Ovary (tissue), 9 donors: ENCODE results near the gene SGCE. TPM values are rescaled to one million over a fixed set of nuclear protein-coding genes. Genes with fewer than 3 reads are reported as not detected.

Source experiments
- DNase-seq, 5 donors: peaks; one replicate each; pipeline ENCODE4 v3.0.0-alpha.2; 2019 to 2020
- H3K27ac ChIP-seq, 2 donors: fragments of 200-600 bp; one replicate each; pipeline versions ENCODE4 v1.5.1 to v1.8.0; 2019 to 2022
- H3K27me3 ChIP-seq: fragments of 200-600 bp; one replicate; pipeline ENCODE4 v1.8.0; 2022
- H3K36me3 ChIP-seq: fragments of 200-600 bp; sonication (generic); one replicate; pipeline ENCODE4 v1.5.1; 2019
- H3K4me1 ChIP-seq: one replicate; pipeline ENCODE4 v1.8.1; 2013; ENCODE audit warnings: mild to moderate bottlenecking, moderate library complexity; ENCODE audit not compliant: insufficient read depth
- H3K4me3 ChIP-seq: fragments of 200-600 bp; sonication (generic); one replicate; pipeline ENCODE4 v1.5.1; 2017
- H3K9me3 ChIP-seq, 2 donors: fragments of 200-600 bp in 1 of 2; sonication (generic) in 1 of 2; one replicate each; pipeline versions ENCODE4 v1.5.1 to v1.8.1; 2013 to 2019; ENCODE audit warnings: mild to moderate bottlenecking in 1 of 2, moderate library complexity in 1 of 2
- EP300 ChIP-seq: sonication (generic); formaldehyde crosslinking; IDR thresholded peaks from one replicate; pipeline ENCODE4 v1.6.1; 2017; ENCODE audit warnings: antibody characterized with exemption
- POLR2A ChIP-seq: fragments of 450-650 bp; IDR thresholded peaks from one replicate; pipeline ENCODE4 v1.6.1; 2017; ENCODE audit warnings: antibody characterized with exemption, mild to moderate bottlenecking, moderate library complexity
- WGBS, 3 donors: extraction: QIAGEN DNeasy Blood & Tissue Kit in 1 of 3; methylation state at CpG; one replicate each; pipeline versions ENCODE4 v1.1.5 to v1.1.7; 2013 to 2017; 5-methylcytosine and 5-hydroxymethylcytosine counted together
- intact Hi-C, 4 donors: fragments of 100-400 bp; cut with DNase I; formaldehyde crosslinking; loops; one replicate each; pipeline versions ENCODE4 v1.11.0 to v1.15.1; 2022 to 2023
- polyA plus RNA-seq, 2 donors: library from polyadenylated mRNA; stranded (reverse); fragments of 200-250 nt in 1 of 2; fragments of 350-450 nt in 1 of 2; fragmentation: Illumina TruSeq in 1 of 2; extraction: RNeasy Lipid Tissue Mini Kit (QIAGEN cat#74804) in 1 of 2; gene quantifications; one replicate each; pipeline ENCODE4 v1.2.3, GENCODE V29; 2013 to 2014
- total RNA-seq, 7 donors: library from RNA; depleted of rRNA in 2 of 7; stranded (reverse); fragments of >200 nt in 2 of 7; fragmentation: NEBNext Ultra II Directional in 3 of 7; extraction: Animal tissue kit (Norgen Biotek cat#: 25700) in 3 of 7; gene quantifications; one replicate each; pipeline versions ENCODE4 v1.1.0 to v1.2.4, GENCODE V29; 2016 to 2023
- TF ChIP-seq, protein P1 (sequence below), 3 donors: fragments of 450-650 bp in 2 of 3; fragments of 200-600 bp in 1 of 3; IDR thresholded peaks; one replicate each; pipeline versions ENCODE4 v1.5.1 to v1.8.0; 2016 to 2022; ENCODE audit warnings: antibody characterized with exemption in 3 of 3, mild to moderate bottlenecking in 1 of 3
- donor health status: DM: no; HTN: no; CAD: no; lungs with moderate emphysema.
- donor health status: DM: no; HTN: no; CAD: no.
- donor health status: Bipolar disorder and iron deficiency.
- donor health status: DM: yes; HTN: yes; CAD: no.
- donor health status: DM: no; HTN: no; CAD: no.
- donor health status: DM: yes; HTN: yes; CAD: no.

Gene SGCE
- total and polyA plus RNA-seq, 9 donors: 104 to 183 (median 115) TPM

DNA sequence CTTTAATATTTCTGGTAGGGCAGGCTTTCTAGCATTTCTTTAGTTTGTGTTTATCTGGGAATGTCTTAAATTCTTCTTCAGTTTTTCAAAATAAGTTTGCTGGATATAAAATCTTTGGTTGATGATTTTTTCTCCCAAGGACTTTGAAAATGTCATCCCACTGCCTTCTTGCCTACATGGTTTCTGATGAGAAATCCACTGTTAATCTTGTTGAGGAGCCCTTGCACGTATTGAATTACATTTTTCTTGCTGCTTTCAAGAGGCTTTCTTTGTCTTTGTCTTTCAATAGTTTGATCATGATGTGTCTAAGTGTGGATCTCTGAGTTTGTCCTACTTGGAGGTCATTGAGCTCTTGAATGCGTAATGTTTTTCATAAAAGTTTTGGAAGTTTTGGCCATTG is 80.3 kb downstream of the SGCE start:
- Histone ChIP-seq H3K36me3 (no peaks in the 10 kb centered on the region), H3K9me3 (peaks cover 0 to 3% of the 10 kb centered on the region in 2 donors)

GRCh38 chr7:94571816-94572215 is 84.1 kb downstream of the SGCE start:
- Histone ChIP-seq H3K27ac (no peak overlapping the region), H3K36me3 (no peaks in the 10 kb centered on the region), H3K9me3 (peaks cover 0 to 3% of the 10 kb centered on the region in 2 donors), H3K4me3 (no peak overlapping the region), H3K27me3 (no peaks in the 10 kb centered on the region), H3K4me1 (no peaks in the 10 kb centered on the region)
- intact Hi-C loops: no loop called here
- DNase-seq: no peak
- TF ChIP-seq POLR2A (no peak), EP300 (no peak)
- TF ChIP-seq, protein P1, sequence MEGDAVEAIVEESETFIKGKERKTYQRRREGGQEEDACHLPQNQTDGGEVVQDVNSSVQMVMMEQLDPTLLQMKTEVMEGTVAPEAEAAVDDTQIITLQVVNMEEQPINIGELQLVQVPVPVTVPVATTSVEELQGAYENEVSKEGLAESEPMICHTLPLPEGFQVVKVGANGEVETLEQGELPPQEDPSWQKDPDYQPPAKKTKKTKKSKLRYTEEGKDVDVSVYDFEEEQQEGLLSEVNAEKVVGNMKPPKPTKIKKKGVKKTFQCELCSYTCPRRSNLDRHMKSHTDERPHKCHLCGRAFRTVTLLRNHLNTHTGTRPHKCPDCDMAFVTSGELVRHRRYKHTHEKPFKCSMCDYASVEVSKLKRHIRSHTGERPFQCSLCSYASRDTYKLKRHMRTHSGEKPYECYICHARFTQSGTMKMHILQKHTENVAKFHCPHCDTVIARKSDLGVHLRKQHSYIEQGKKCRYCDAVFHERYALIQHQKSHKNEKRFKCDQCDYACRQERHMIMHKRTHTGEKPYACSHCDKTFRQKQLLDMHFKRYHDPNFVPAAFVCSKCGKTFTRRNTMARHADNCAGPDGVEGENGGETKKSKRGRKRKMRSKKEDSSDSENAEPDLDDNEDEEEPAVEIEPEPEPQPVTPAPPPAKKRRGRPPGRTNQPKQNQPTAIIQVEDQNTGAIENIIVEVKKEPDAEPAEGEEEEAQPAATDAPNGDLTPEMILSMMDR (IDR thresholded peaks at IDR 0.05): no peak

More for the DNA sequence above, 80.3 kb downstream of the SGCE start:
- Histone ChIP-seq H3K27ac (no peak overlapping the region), H3K4me1 (no peaks in the 10 kb centered on the region), H3K4me3 (no peak overlapping the region), H3K27me3 (no peaks in the 10 kb centered on the region)
- no peak for TF ChIP-seq EP300
- 97 to 99% (median 98%) methylated on average over 2 of the region's 2 CpGs for WGBS, 3 donors
- intact Hi-C loops: no loop called here
- DNase-seq: no peak

GRCh38 chr7:94567396-94567795 is 88.5 kb downstream of the SGCE start:
- Histone ChIP-seq H3K4me1 (no peaks in the 10 kb centered on the region), H3K9me3 (no peaks in the 10 kb centered on the region), H3K27ac (no peak overlapping the region), H3K36me3 (no peaks in the 10 kb centered on the region), H3K27me3 (no peaks in the 10 kb centered on the region), H3K4me3 (no peak overlapping the region)
- TF ChIP-seq, protein P1 (IDR thresholded peaks at IDR 0.05): no peak
- no peak for TF ChIP-seq EP300
- no peak for TF ChIP-seq POLR2A
- no peak for DNase-seq
- intact Hi-C loops: no loop called here

DNA sequence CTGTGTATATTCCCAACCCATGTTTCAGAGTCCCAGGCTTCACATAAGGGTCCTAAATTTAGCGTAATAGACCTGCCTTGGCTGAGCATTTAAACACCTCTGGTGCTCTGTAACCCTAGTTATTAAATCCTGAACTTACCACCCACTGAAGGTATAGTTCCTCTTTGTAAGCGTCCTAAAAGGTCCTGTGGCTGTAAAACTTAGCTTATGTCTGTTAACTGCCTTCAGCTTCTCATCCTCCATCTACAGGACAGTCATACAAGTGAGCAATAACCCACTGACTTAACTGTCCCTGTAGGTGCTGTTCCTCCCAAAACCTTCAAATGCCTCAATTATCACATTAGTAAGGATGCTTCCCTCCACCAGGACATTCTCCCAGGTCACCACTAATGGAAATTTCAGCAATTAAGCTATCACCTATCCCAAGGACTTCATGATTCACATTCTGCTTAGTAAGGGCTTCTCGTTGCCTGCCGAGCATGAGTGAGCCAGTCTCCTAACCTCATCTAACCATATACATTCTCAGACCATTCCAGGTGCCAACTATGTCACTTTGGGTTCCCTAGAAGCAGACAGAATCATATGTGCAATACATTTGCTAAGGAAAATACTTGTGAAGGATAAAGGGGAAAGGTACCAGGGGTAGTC is 90.6 kb downstream of the SGCE start:
- H3K9me3 ChIP-seq: no peaks in the 10 kb centered on the region
- no peak for TF ChIP-seq POLR2A
- TF ChIP-seq, protein P1 (IDR thresholded peaks at IDR 0.05): no peak
- no peak for TF ChIP-seq EP300
- H3K27ac ChIP-seq: no peak overlapping the region
- intact Hi-C loops: no loop called here
- H3K4me1 ChIP-seq: no peaks in the 10 kb centered on the region
- no peak for DNase-seq
- no peak overlapping the region for H3K4me3 ChIP-seq
- no peaks in the 10 kb centered on the region for H3K27me3 ChIP-seq
- 92 to 95% (median 93%) methylated on average over 4 of the region's 4 CpGs for WGBS, 3 donors
- no peaks in the 10 kb centered on the region for H3K36me3 ChIP-seq

- H3K36me3 ChIP-seq: no peaks in the 10 kb centered on the region
- H3K4me3 ChIP-seq: no peak overlapping the region
- no peak for TF ChIP-seq POLR2A
- DNase-seq: no peak
- H3K4me1 ChIP-seq: no peaks in the 10 kb centered on the region
- no peak overlapping the region for H3K27ac ChIP-seq
- intact Hi-C loops: no loop called here
- H3K9me3 ChIP-seq: no peaks in the 10 kb centered on the region
- WGBS, 3 donors: 74 to 87% (median 79%) methylated on average over 3 of the region's 3 CpGs
- no peaks in the 10 kb centered on the region for H3K27me3 ChIP-seq
Observed at GRCh38 chr7:94562525-94562924, 93.4 kb downstream of the SGCE start.
